ENCODE measurements around the gene NUDT3. TPM values are rescaled to one million over a fixed set of nuclear protein-coding genes. Genes with fewer than 3 reads are reported as not detected.

Gene NUDT3
- 14.2 and 24.1 TPM in 2 replicates for total RNA-seq

GRCh38 chr6:34392497-34393190, at the start of gene NUDT3:
Gene NUDT3, minus strand, starts transcription at chr6:34392669. Its CDS starts 307 bp downstream, at chr6:34392362.

GRCh38 chr6:34425498-34426410, 33.3 kb upstream of the NUDT3 start, which contains the start of gene RPS10:
Gene RPS10, minus strand, starts transcription at chr6:34426069. Its CDS starts 848 bp downstream, at chr6:34425221.

GRCh38 chr6:34248727-34249468, 143.6 kb downstream of the NUDT3 start, which contains the start of gene SMIM29:
Gene SMIM29, minus strand, starts transcription at chr6:34249006. Its CDS starts 1,215 bp downstream, at chr6:34247791.

GRCh38 chr6:34236443-34237315, 155.8 kb downstream of the NUDT3 start, which contains the start of gene HMGA1:
Gene HMGA1, plus strand, starts transcription at chr6:34236873. Its CDS starts 3,908 bp downstream, at chr6:34240781.

Small RNA genes within 50 kb of the gene (small RNA-seq; reads per million reads assigned to genes)
- not detected for gene MIR6835 (ENCODE audit: low replicate concordance)

Other genes starting within 250 kb of the NUDT3 start
- gene GRM4, start 246.6 kb downstream of the NUDT3 start, total RNA-seq: not detected in 2 replicates
- gene HMGA1, start 155.8 kb downstream of the NUDT3 start, total RNA-seq: 242 and 347 TPM in 2 replicates
- gene SMIM29, start 143.7 kb downstream of the NUDT3 start, total RNA-seq: 41.1 and 54.1 TPM in 2 replicates
- 1,327 and 2,443 TPM in 2 replicates for gene RPS10, start 33.4 kb upstream of the NUDT3 start, total RNA-seq
- gene PACSIN1, start 73.4 kb upstream of the NUDT3 start, total RNA-seq: not detected in 2 replicates
- gene SPDEF, start 163.7 kb upstream of the NUDT3 start, total RNA-seq: not detected in 2 replicates

Measured in placental pericyte (primary cell).